ENCODE measurements around the gene RHEB.

DNA sequence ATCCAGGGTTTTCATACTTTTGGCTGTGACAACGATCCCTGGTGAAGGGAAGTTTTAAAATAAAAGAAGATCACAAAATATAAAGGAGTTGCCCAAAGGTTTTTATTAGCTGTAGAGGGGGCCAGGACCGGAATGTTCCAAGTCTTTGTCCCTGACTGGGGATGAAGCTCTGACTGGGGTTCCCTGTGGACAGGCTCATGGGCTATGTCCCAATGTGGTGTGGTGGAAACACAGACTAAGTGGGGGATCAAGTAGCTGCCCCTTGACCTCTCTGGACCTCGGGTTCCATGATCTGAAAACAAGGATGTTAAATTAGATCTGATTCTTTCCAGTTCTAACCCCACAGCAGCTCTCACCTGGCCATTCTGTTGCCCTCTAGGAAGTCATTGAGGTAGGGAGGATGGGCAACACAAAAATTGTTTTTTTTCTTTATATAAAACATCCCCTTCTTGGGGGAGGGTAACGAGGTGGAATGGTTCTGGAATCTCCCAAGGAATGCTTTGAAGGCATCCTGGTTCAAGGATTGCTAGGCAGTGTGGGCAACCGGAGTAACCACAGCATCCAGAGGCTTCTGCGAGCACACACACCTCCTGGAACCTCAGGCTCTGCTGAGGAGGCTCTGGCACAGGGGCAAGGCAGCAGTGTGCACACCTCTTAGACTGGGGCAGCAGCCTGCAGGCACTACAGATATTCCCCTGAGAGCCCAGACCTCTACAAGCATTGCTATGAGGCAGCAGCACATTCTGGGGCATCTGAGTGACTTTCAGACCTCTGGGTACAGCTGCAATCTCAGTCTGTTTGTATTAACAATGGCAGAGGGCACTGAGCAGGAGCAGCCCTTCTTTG is 58.4 kb downstream of the RHEB start:
- TF ChIP-seq POLR2A (IDR thresholded peaks at IDR 0.05) (no peak), EP300 (IDR thresholded peaks at IDR 0.05) (no peak)
- TF ChIP-seq, protein P1, sequence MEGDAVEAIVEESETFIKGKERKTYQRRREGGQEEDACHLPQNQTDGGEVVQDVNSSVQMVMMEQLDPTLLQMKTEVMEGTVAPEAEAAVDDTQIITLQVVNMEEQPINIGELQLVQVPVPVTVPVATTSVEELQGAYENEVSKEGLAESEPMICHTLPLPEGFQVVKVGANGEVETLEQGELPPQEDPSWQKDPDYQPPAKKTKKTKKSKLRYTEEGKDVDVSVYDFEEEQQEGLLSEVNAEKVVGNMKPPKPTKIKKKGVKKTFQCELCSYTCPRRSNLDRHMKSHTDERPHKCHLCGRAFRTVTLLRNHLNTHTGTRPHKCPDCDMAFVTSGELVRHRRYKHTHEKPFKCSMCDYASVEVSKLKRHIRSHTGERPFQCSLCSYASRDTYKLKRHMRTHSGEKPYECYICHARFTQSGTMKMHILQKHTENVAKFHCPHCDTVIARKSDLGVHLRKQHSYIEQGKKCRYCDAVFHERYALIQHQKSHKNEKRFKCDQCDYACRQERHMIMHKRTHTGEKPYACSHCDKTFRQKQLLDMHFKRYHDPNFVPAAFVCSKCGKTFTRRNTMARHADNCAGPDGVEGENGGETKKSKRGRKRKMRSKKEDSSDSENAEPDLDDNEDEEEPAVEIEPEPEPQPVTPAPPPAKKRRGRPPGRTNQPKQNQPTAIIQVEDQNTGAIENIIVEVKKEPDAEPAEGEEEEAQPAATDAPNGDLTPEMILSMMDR (IDR thresholded peaks at IDR 0.05): no peak

Measured in stomach (tissue), 4 donors.